ENCODE measurements around the gene ZSCAN25. TPM values are rescaled to one million over a fixed set of nuclear protein-coding genes. Genes with fewer than 3 reads are reported as not detected.
"Not testable (repeated sequence)": the region's sequence is repeated elsewhere in the genome, so short reads cannot be mapped to it uniquely, and the experiment has no call there.

The ZSCAN25 gene
- total and polyA plus RNA-seq, 4 donors, result 11.7 to 16.3 (median 13.0) TPM

DNA sequence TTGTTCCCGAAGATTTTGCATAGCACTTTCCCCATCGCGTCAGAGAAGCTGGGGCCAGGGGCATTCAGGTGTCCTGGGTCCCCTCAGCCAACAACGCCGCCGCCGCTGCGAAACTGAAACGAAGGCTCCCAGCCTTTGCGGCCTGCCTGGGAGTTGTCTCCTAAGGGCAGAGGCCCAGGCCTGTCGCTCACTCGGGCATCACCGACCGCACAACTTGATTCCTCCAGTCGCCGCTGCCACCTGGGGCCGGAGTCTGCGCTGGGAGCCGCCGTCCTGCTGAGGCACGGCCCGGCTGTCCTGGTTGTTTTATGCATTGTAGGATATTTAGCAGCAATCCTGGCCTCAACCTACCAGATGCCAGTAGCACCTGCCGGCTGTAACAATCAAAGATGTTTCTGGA lies 22.0 kb downstream of the ZSCAN25 start:
- Histone ChIP-seq H3K4me1 (ENCODE audit: control insufficient read depth, insufficient read depth, low read length) (no peaks in the 10 kb centered on the region), H3K27me3 (ENCODE audit: control insufficient read depth, insufficient read depth, low read length) (no peaks in the 10 kb centered on the region), H3K9me3 (ENCODE audit: control insufficient read depth, insufficient read depth, low read length) (no peaks in the 10 kb centered on the region), H3K36me3 (ENCODE audit: control insufficient read depth, insufficient read depth, low read length) (peaks cover 13% of the 10 kb centered on the region), H3K4me3 (ENCODE audit: low read depth, low read length) (no peak overlapping the region), H3K27ac (ENCODE audit: low read depth, low read length) (no peak overlapping the region)
- no peak for DNase-seq (ENCODE audit: low read depth in 4 of 6, low spot score in 6 of 6)
- WGBS (ENCODE audit: insufficient coverage), result 90% methylated on average over 23 of the region's 23 CpGs

DNA sequence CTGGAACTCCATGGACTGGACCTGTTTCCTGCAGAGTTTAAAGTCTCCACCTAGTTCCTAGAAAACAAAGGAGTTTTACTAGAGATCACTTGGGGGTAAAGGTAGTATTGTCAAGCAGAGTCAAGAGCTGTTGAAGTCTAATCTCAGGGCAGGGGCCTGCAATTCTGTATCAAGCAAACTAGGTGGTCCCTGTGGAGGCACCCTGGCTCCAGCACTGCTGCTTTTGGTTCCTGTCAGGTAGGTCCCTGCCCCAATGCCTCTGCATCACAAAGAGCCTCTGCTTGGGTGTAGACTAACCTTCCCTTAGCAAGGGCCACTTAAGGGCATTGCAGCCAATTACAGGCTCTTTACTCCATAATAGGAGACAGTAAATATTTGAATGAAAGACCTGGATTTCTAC lies 22.5 kb downstream of the ZSCAN25 start:
- Histone ChIP-seq H3K27me3 (ENCODE audit: control insufficient read depth, insufficient read depth, low read length) (no peaks in the 10 kb centered on the region), H3K27ac (ENCODE audit: low read depth, low read length) (no peak overlapping the region)

DNA sequence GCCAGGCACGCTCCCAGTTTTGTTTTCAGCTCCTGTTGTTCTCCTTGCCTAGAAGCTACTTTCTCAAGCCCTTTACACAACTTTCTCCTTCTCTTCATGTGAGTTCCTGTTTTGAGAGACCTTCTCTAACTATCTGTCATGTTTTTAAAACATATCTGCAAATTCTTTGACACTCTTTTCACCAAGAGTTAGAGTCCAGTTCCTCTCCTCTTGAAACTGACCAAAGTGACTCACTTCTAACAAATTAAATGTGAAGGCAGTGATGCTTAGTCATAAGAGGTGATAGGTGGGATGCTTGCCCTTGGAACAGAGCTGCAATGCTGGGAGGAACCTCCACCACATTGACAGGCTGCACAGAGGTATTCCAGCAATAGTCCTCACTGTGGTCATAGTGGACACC lies 25.3 kb downstream of the ZSCAN25 start:
- H3K4me1 ChIP-seq (ENCODE audit: control insufficient read depth, insufficient read depth, low read length), result no peaks in the 10 kb centered on the region
- peaks cover 13% of the 10 kb centered on the region for H3K36me3 ChIP-seq (ENCODE audit: control insufficient read depth, insufficient read depth, low read length)
- no peak overlapping the region for H3K27ac ChIP-seq (ENCODE audit: low read depth, low read length)
- H3K27me3 ChIP-seq (ENCODE audit: control insufficient read depth, insufficient read depth, low read length), result no peaks in the 10 kb centered on the region
- 93% methylated on average over 1 of the region's 1 CpG for WGBS (ENCODE audit: insufficient coverage)
- no peaks in the 10 kb centered on the region for H3K9me3 ChIP-seq (ENCODE audit: control insufficient read depth, insufficient read depth, low read length)
- no peak for DNase-seq (ENCODE audit: low read depth in 4 of 6, low spot score in 6 of 6)
- H3K4me3 ChIP-seq (ENCODE audit: low read depth, low read length), result no peak overlapping the region

More for the DNA sequence above, 22.5 kb downstream of the ZSCAN25 start:
- no peak for DNase-seq (ENCODE audit: low read depth in 4 of 6, low spot score in 6 of 6)
- Histone ChIP-seq H3K9me3 (ENCODE audit: control insufficient read depth, insufficient read depth, low read length) (no peaks in the 10 kb centered on the region), H3K36me3 (ENCODE audit: control insufficient read depth, insufficient read depth, low read length) (peaks cover 8% of the 10 kb centered on the region), H3K4me3 (ENCODE audit: low read depth, low read length) (no peak overlapping the region), H3K4me1 (ENCODE audit: control insufficient read depth, insufficient read depth, low read length) (no peaks in the 10 kb centered on the region)

DNA sequence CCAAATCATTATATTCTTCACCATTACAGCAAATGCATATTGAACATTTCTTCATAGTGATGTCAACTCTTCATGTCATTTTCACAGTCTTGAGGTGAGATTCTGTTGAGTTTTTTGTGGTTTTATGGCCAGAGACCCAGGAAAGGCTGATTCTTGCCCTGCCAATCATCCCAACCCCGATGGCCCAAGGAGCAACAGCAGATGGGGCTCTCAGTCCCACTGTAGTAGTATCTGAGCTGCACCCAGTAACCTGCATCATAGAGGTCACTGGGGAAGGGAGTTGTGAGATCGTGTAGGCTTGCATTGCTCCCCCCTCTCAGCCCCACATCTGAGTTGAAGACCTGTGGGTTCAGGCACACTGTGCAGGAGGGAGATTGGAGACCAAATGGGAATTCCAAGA lies 26.7 kb downstream of the ZSCAN25 start:
- H3K9me3 ChIP-seq (ENCODE audit: control insufficient read depth, insufficient read depth, low read length), result no peaks in the 10 kb centered on the region
- no peaks in the 10 kb centered on the region for H3K4me1 ChIP-seq (ENCODE audit: control insufficient read depth, insufficient read depth, low read length)
- H3K4me3 ChIP-seq (ENCODE audit: low read depth, low read length), result no peak overlapping the region
- H3K36me3 ChIP-seq (ENCODE audit: control insufficient read depth, insufficient read depth, low read length), result peaks cover 11% of the 10 kb centered on the region
- no peak overlapping the region for H3K27ac ChIP-seq (ENCODE audit: low read depth, low read length)
- no peak for DNase-seq (ENCODE audit: low read depth in 4 of 6, low spot score in 6 of 6)
- H3K27me3 ChIP-seq (ENCODE audit: control insufficient read depth, insufficient read depth, low read length), result no peaks in the 10 kb centered on the region
- WGBS (ENCODE audit: insufficient coverage), result 88% methylated on average over 1 of the region's 2 CpGs

DNA sequence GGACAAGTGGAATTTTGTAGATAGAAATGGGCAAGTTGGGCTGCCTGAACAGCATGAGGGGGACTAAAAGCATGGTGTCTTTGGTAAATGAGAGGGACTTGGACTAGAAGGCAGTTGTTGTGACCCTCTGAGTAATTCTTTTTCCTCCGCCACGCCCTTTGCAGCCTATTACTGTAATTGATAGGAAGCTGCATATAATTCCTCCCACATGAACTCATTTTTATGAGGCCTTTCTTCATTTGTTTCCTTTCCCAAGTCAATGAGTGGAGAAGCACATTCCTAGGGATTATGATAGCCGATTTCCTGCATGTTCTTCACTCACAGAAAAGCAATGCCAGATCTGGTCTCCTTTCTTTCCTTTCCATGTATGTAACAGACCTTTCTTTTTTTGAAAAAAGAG lies 27.7 kb downstream of the ZSCAN25 start:
- DNase-seq (ENCODE audit: low read depth in 4 of 6, low spot score in 6 of 6), result no peak
- Histone ChIP-seq H3K27me3 (ENCODE audit: control insufficient read depth, insufficient read depth, low read length) (no peaks in the 10 kb centered on the region), H3K4me1 (ENCODE audit: control insufficient read depth, insufficient read depth, low read length) (no peaks in the 10 kb centered on the region), H3K36me3 (ENCODE audit: control insufficient read depth, insufficient read depth, low read length) (peaks cover 6% of the 10 kb centered on the region), H3K27ac (ENCODE audit: low read depth, low read length) (no peak overlapping the region), H3K4me3 (ENCODE audit: low read depth, low read length) (no peak overlapping the region), H3K9me3 (ENCODE audit: control insufficient read depth, insufficient read depth, low read length) (no peaks in the 10 kb centered on the region)
- WGBS (ENCODE audit: insufficient coverage), result 100% methylated on average over 1 of the region's 3 CpGs

DNA sequence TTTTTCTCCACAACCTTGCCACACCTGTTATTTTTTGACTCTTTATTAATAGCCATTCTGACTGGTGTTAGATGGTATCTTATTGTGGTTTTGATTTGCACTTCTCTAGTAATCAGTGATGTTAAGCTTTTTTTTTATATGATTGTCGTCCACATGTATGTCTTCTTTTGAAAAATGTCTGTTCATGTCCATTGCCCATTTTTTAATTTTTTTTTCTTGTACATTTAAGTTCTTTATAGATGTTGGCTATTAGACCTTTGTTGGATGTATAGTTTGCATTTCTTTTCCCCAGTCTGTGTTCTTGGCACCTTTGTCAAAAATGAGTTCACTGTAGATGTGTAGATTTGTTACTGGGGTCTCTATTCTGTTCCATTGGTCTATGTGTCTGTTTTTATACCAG lies 28.8 kb downstream of the ZSCAN25 start:
- WGBS (ENCODE audit: insufficient coverage), result no CpG with 5 or more reads among the region's 1 CpG
- no peak for DNase-seq (ENCODE audit: low read depth in 4 of 6, low spot score in 6 of 6)
- Histone ChIP-seq H3K9me3 (ENCODE audit: control insufficient read depth, insufficient read depth, low read length) (no peaks in the 10 kb centered on the region), H3K4me3 (ENCODE audit: low read depth, low read length) (no peak overlapping the region), H3K27me3 (ENCODE audit: control insufficient read depth, insufficient read depth, low read length) (no peaks in the 10 kb centered on the region), H3K36me3 (ENCODE audit: control insufficient read depth, insufficient read depth, low read length) (peaks cover 6% of the 10 kb centered on the region), H3K4me1 (ENCODE audit: control insufficient read depth, insufficient read depth, low read length) (no peaks in the 10 kb centered on the region), H3K27ac (ENCODE audit: low read depth, low read length) (no peak overlapping the region)

DNA sequence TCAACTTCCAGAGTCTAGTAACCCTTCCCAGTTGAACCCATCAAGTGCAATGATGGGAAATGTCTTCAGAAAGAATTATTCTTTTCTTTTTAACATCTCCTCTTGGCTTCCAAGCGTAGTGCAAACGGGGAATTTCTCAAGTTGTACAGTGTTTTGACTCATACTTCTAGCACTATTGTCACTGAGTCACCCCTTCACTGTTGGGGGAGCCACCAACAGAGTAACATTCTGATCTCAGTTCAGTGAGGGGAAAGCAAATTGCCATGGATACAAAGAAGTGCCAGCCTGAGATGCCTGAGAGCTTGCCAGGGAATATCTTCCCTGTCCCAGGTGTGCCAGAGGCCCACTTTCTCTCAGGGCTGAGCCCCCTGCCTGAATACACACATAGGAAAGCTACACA lies 32.1 kb downstream of the ZSCAN25 start:
- H3K36me3 ChIP-seq (ENCODE audit: control insufficient read depth, insufficient read depth, low read length), result peaks cover 6% of the 10 kb centered on the region
- DNase-seq (ENCODE audit: low read depth in 4 of 6, low spot score in 6 of 6), result no peak
- 100% methylated on average over 2 of the region's 2 CpGs for WGBS (ENCODE audit: insufficient coverage)

DNA sequence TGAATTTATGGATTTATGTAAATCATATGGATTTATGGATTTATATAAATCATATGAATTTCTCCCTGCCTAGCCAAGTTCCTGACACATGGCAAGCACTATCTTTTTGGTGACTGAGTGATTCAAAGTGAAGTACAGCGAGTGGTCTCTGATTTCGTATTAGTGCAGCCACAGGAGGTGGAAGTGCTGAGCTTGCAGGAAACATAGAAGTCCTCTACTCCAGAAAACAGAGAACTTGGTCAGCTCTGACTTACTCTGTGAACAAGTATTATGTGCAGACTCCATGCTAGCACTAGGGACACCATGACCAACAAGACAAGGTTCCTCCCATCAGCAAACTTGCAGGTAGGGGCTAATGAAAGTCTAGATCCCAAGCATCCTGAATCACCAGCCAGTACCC lies 34.5 kb downstream of the ZSCAN25 start:
- no peak for DNase-seq (ENCODE audit: low read depth in 4 of 6, low spot score in 6 of 6)
- H3K9me3 ChIP-seq (ENCODE audit: control insufficient read depth, insufficient read depth, low read length), result no peaks in the 10 kb centered on the region
- no peak overlapping the region for H3K4me3 ChIP-seq (ENCODE audit: low read depth, low read length)
- no peaks in the 10 kb centered on the region for H3K27me3 ChIP-seq (ENCODE audit: control insufficient read depth, insufficient read depth, low read length)
- no peak overlapping the region for H3K27ac ChIP-seq (ENCODE audit: low read depth, low read length)
- 80% methylated on average over 1 of the region's 2 CpGs for WGBS (ENCODE audit: insufficient coverage)
- H3K4me1 ChIP-seq (ENCODE audit: control insufficient read depth, insufficient read depth, low read length), result no peaks in the 10 kb centered on the region
- no peaks in the 10 kb centered on the region for H3K36me3 ChIP-seq (ENCODE audit: control insufficient read depth, insufficient read depth, low read length)

More for the DNA sequence above, 32.1 kb downstream of the ZSCAN25 start:
- Histone ChIP-seq H3K27me3 (ENCODE audit: control insufficient read depth, insufficient read depth, low read length) (no peaks in the 10 kb centered on the region), H3K4me1 (ENCODE audit: control insufficient read depth, insufficient read depth, low read length) (no peaks in the 10 kb centered on the region), H3K9me3 (ENCODE audit: control insufficient read depth, insufficient read depth, low read length) (no peaks in the 10 kb centered on the region), H3K27ac (ENCODE audit: low read depth, low read length) (no peak overlapping the region), H3K4me3 (ENCODE audit: low read depth, low read length) (no peak overlapping the region)

DNA sequence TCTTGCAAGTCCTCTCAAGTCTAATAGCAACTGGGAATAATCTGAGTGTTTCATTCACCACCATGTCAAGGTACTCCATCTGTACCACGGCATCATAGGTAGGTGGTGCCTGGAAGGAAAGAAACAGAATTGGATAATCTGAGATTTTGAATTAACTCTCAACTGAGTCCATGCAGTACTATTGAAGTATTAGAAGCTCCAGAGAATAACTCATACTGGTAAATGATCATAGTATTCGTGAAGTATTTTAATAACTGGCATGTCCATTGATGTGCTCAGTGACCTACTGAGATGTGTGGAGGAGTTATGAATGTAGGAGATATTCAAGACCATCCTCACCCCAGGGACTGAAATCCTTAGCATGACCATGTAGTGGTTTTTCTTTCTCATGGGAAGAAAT lies 35.9 kb downstream of the ZSCAN25 start:
- Histone ChIP-seq H3K9me3 (ENCODE audit: control insufficient read depth, insufficient read depth, low read length) (no peaks in the 10 kb centered on the region), H3K27ac (ENCODE audit: low read depth, low read length) (no peak overlapping the region), H3K36me3 (ENCODE audit: control insufficient read depth, insufficient read depth, low read length) (no peaks in the 10 kb centered on the region), H3K4me1 (ENCODE audit: control insufficient read depth, insufficient read depth, low read length) (no peaks in the 10 kb centered on the region), H3K4me3 (ENCODE audit: low read depth, low read length) (no peak overlapping the region), H3K27me3 (ENCODE audit: control insufficient read depth, insufficient read depth, low read length) (no peaks in the 10 kb centered on the region)
- no peak for DNase-seq (ENCODE audit: low read depth in 4 of 6, low spot score in 6 of 6)
- WGBS (ENCODE audit: insufficient coverage), result no CpG with 5 or more reads among the region's 2 CpGs

DNA sequence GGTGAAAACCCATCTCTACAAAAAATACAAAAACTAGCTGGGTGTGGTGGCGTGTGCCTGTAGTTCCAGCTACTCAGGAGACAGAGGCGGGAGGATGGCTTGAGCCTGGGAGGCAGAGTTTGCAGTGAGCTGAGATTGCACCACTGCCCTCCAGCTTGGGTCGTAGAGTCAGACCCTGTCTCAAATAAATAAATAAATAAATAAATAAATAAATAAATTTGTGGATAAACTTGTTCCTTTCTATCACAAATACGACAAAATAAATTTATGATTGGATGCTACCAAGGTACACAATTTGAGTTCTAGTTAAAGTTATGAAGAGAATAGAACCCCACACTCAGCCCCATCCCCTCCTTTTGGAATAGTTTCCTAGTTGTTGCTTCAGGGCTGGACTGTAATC lies 36.5 kb downstream of the ZSCAN25 start:
- no CpG with 5 or more reads among the region's 4 CpGs for WGBS (ENCODE audit: insufficient coverage)
- H3K9me3 ChIP-seq (ENCODE audit: control insufficient read depth, insufficient read depth, low read length); H3K4me1 ChIP-seq (ENCODE audit: control insufficient read depth, insufficient read depth, low read length); H3K4me3 ChIP-seq (ENCODE audit: low read depth, low read length); H3K36me3 ChIP-seq (ENCODE audit: control insufficient read depth, insufficient read depth, low read length); DNase-seq (ENCODE audit: low read depth in 4 of 6, low spot score in 6 of 6); H3K27ac ChIP-seq (ENCODE audit: low read depth, low read length); H3K27me3 ChIP-seq (ENCODE audit: control insufficient read depth, insufficient read depth, low read length): not testable (repeated sequence)
